NB4 (cell line): ENCODE measurements around the gene AOAH.

Experiments used
- DNase-seq: peaks from one replicate; pipeline ENCODE4 v3.0.0; 2010; ENCODE audit warnings: low read depth
- H3K4me3 ChIP-seq: one replicate; pipeline ENCODE4 v1.5.1; 2011; ENCODE audit warnings: mild to moderate bottlenecking, low read depth, low read length, moderate library complexity
- CTCF ChIP-seq: IDR thresholded peaks from one replicate; pipeline ENCODE4 v1.5.1; 2012; ENCODE audit warnings: low read depth, low read length
- MAX ChIP-seq: IDR thresholded peaks from 2 replicates; pipeline ENCODE4 v1.6.1; 2011; ENCODE audit warnings: low read depth, low read length
- MYC ChIP-seq: IDR thresholded peaks from 2 replicates; pipeline ENCODE4 v1.6.1; 2011; ENCODE audit warnings: low read depth, low read length
- POLR2A ChIP-seq: IDR thresholded peaks from 2 replicates; pipeline ENCODE4 v1.6.1; 2011; ENCODE audit warnings: mild to moderate bottlenecking; ENCODE audit not compliant: insufficient read length; ENCODE audit errors: extremely low read depth

Gene AOAH

GRCh38 chr7:36658335-36659171 lies 65.7 kb downstream of the AOAH start:
- TF ChIP-seq CTCF = no peak
- no peak for TF ChIP-seq MYC
- no peak overlapping the region for H3K4me3 ChIP-seq
- DNase-seq = peak; percentile 53

- TF ChIP-seq MAX (no peak), MYC (no peak; the same call in 1 of the 2 replicates), POLR2A (no peak), CTCF (no peak)
- peak; percentile 49 for DNase-seq
These were observed 67.1 kb downstream of the AOAH start for GRCh38 chr7:36657036-36657660.

GRCh38 chr7:36654436-36654835 lies 69.9 kb downstream of the AOAH start:
- no peak overlapping the region for H3K4me3 ChIP-seq
- no peak for DNase-seq
- no peak for TF ChIP-seq POLR2A
- no peak for TF ChIP-seq MAX
- TF ChIP-seq CTCF = no peak
- no peak for TF ChIP-seq MYC

More at GRCh38 chr7:36657036-36657660, 67.1 kb downstream of the AOAH start:
- no peak overlapping the region for H3K4me3 ChIP-seq

GRCh38 chr7:36653663-36654355 lies 70.5 kb downstream of the AOAH start:
- no peak overlapping the region for H3K4me3 ChIP-seq
- no peak for TF ChIP-seq POLR2A
- no peak for TF ChIP-seq MAX
- no peak for DNase-seq

GRCh38 chr7:36653008-36653662 lies 71.2 kb downstream of the AOAH start:
- no peak overlapping the region for H3K4me3 ChIP-seq
- no peak for DNase-seq
- TF ChIP-seq MAX (no peak), MYC (no peak), POLR2A (no peak), CTCF (no peak)
